Erythroblast (primary cell): ENCODE data around the gene HELZ2.
"Not testable (repeated sequence)": the region's sequence is repeated elsewhere in the genome, so short reads cannot be mapped to it uniquely, and the experiment has no call there.

ENCODE experiments used
- DNase-seq, 2 experiments: peaks; one replicate each; lab custom pipeline; 2025; lab: John Stamatoyannopoulos, UW
- GATA1 ChIP-seq: IDR thresholded peaks from 2 replicates; pipeline ENCODE4 v1.6.1; 2011; ENCODE audit warnings: low read depth, mild to moderate bottlenecking, control low read depth, low read length, moderate library complexity
- POLR2A ChIP-seq: IDR thresholded peaks from 2 replicates; pipeline ENCODE4 v1.6.1; 2011; ENCODE audit warnings: mild to moderate bottlenecking, low read length

HELZ2 gene, protein sequence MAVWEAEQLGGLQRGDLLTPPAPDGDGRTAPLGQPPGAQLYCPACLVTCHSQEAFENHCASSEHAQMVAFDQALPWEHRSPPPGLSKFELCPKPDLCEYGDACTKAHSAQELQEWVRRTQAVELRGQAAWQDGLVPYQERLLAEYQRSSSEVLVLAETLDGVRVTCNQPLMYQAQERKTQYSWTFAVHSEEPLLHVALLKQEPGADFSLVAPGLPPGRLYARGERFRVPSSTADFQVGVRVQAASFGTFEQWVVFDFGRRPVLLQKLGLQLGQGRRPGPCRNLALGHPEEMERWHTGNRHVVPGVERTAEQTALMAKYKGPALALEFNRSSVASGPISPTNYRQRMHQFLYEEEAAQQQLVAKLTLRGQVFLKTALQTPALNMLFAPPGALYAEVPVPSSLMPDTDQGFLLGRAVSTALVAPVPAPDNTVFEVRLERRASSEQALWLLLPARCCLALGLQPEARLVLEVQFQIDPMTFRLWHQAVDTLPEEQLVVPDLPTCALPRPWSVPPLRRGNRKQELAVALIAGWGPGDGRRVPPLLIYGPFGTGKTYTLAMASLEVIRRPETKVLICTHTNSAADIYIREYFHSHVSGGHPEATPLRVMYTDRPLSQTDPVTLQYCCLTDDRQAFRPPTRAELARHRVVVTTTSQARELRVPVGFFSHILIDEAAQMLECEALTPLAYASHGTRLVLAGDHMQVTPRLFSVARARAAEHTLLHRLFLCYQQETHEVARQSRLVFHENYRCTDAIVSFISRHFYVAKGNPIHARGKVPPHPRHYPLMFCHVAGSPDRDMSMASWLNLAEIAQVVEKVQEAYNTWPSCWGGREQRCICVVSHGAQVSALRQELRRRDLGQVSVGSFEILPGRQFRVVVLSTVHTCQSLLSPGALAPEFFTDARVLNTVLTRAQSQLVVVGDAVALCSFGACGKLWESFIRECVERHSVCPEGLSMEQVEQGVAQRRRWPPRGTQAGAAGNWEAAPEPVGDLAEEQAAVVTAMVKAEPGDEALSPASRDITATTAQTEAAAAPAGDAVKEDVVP (N-terminal part only)

GRCh38 chr20:63574156-63574828, at the start of gene HELZ2:
Gene HELZ2 (minus strand): TSS chr20:63574239. CDS start chr20:63572385, 1,854 bp downstream.
- peak; percentile 62 to 81 for DNase-seq
- no peak for TF ChIP-seq GATA1
- TF ChIP-seq POLR2A: no peak

DNA sequence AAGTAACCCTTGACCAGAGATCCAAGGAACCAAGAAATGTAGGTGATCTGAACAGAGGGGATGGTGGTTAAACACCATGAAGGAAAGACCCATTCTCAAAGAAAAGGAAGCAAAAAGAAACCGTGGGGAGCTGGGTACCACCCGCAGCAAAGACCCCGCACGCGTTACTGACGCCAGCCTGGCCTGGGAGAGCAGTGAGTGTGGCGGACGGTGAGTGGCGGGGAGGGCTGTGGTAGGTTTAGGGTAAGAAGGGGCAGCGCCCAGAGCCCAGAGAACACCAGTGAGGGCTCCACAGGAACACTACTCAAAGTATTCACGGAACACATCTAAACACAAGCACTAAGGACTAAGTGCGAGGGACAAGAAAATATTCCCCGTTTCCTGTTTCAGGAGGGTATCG, 48.7 kb upstream of the HELZ2 start:
- TF ChIP-seq GATA1 (no peak), POLR2A (no peak)
- no peak for DNase-seq

DNA sequence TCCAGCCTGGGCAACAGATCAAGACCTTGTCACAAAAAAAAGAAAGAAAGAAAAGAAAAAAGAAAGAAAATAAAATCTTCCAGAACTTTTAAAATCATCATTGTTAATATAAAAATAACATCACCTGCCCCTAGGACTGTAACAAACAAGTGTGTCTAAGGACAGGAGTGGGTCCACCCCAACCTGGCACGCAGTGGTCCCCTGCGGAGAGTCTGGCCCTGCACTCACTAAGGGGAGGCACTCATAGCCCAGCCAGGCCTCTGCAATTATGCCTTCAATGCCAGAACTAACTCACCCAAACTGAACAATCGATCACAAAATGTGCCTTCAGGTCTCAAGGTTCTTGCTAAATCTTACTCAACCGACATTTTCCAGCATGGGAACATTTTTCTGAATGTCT, 48.1 kb upstream of the HELZ2 start:
- DNase-seq: no peak
- TF ChIP-seq POLR2A (no peak), GATA1 (no peak)

- DNase-seq: no peak
- no peak for TF ChIP-seq GATA1
- no peak for TF ChIP-seq POLR2A
Observed at GRCh38 chr20:63620991-63621390, 47.0 kb upstream of the HELZ2 start.

GRCh38 chr20:63619505-63619904, 45.5 kb upstream of the HELZ2 start:
- DNase-seq: no peak
- TF ChIP-seq GATA1 (no peak), POLR2A (no peak)

- TF ChIP-seq POLR2A (no peak), GATA1 (no peak)
- no peak for DNase-seq
Observed at GRCh38 chr20:63619086-63619485, 45.0 kb upstream of the HELZ2 start.

GRCh38 chr20:63618291-63618980, 44.4 kb upstream of the HELZ2 start:
- DNase-seq: no peak
- TF ChIP-seq GATA1 (no peak), POLR2A (no peak)

DNA sequence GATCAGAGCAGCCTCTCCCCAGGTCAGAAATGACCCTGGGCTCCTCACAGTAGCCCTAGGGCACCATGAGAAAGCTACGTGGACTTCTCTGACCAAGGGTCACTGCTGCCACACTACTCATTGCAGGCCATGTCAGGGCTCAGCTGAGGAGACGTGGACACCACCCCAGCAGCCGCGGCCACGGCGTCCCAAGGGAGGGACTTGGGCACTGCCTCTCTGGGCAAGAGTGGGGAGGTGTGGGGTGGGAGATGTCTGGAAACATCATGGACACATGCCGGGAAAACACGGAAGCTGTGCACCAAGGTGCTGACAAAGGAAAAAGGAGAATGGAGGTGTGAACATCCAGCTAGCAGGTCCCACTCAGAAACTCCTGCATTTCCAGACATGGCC, 43.8 kb upstream of the HELZ2 start:
- DNase-seq: no peak
- no peak for TF ChIP-seq GATA1
- TF ChIP-seq POLR2A: no peak

- no peak for DNase-seq
- TF ChIP-seq POLR2A (no peak), GATA1 (no peak)
Observed at GRCh38 chr20:63617092-63617875, 43.2 kb upstream of the HELZ2 start.

GRCh38 chr20:63613863-63614594, 40.0 kb upstream of the HELZ2 start:
- not testable (repeated sequence) for DNase-seq

- no peak for DNase-seq
- TF ChIP-seq GATA1 (no peak), POLR2A (no peak)
Observed at GRCh38 chr20:63612276-63612931, 38.4 kb upstream of the HELZ2 start.

DNA sequence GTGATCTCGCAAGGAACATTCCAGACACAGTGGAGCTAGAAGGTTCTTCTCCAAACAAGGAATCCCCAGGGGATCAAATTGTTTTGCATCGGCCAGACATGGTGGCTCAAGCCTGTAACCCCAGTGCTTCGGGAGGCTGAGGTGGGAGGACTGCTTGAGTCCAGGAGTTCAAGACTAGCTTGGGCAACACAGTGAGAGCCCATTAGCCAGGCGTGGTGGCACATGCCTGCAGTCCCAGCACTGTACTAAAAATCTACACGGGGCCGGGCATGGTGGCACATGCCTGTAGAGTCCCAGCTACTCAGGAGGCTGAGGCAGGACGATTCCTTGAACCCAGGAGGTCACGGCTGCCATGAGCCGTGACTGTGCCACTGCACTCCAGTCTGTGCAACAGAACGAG, 37.6 kb upstream of the HELZ2 start:
- no peak for TF ChIP-seq GATA1
- no peak for TF ChIP-seq POLR2A
- no peak for DNase-seq
